ENCODE results near the gene RHNO1. TPM values are rescaled to one million over a fixed set of nuclear protein-coding genes. Genes with fewer than 3 reads are reported as not detected.

Gene RHNO1
- total and polyA plus RNA-seq, 2 of the 13 experiments (the other 11 are each of a cell fraction or from before 2014, with no cell fraction given), result 27.2 to 49.6 TPM

- TF ChIP-seq ZUFSP (CRISPR knock-in tag; IDR thresholded peaks at IDR 0.05; ENCODE audit: borderline replicate concordance) (no peak), SATB2 (CRISPR knock-in tag; IDR thresholded peaks at IDR 0.05) (no peak), TARDBP (CRISPR knock-in tag; IDR thresholded peaks at IDR 0.05) (no peak), TMF1 (CRISPR knock-in tag; IDR thresholded peaks at IDR 0.05; ENCODE audit: low read depth) (0 out of 2 replicates have a peak, but pooled peaks have one; percentile 72), AHR (CRISPR knock-in tag; IDR thresholded peaks at IDR 0.05) (peak; percentile 21; the same call in 1 of the 2 replicates), SALL1 (CRISPR knock-in tag; IDR thresholded peaks at IDR 0.05) (no peak; the same call in none of the 2 replicates), MEF2D (CRISPR knock-in tag; IDR thresholded peaks at IDR 0.05) (no peak), ZNF691 (CRISPR knock-in tag; IDR thresholded peaks at IDR 0.05; ENCODE audit: borderline replicate concordance, low read depth) (no peak), ZNF24 (IDR thresholded peaks at IDR 0.05) (no peak), MYPOP (CRISPR knock-in tag; IDR thresholded peaks at IDR 0.05) (peak; percentile 65), ZNF569 (CRISPR knock-in tag; IDR thresholded peaks at IDR 0.05; ENCODE audit: borderline replicate concordance) (0 out of 2 replicates have a peak, but pooled peaks have one; percentile 42), ATF5 (CRISPR knock-in tag; IDR thresholded peaks at IDR 0.05; ENCODE audit: low read depth) (no peak), CC2D1A (CRISPR knock-in tag; IDR thresholded peaks at IDR 0.05) (no peak), THAP9 (CRISPR knock-in tag; IDR thresholded peaks at IDR 0.05; ENCODE audit: borderline replicate concordance) (peak; percentile 39; the same call in 1 of the 2 replicates), ZNF362 (CRISPR knock-in tag; IDR thresholded peaks at IDR 0.05; ENCODE audit: borderline replicate concordance) (peak; percentile 16; the same call in 1 of the 2 replicates), TBX2 (CRISPR knock-in tag; IDR thresholded peaks at IDR 0.05; ENCODE audit: borderline replicate concordance) (no peak)
- TF ChIP-seq, protein P1, sequence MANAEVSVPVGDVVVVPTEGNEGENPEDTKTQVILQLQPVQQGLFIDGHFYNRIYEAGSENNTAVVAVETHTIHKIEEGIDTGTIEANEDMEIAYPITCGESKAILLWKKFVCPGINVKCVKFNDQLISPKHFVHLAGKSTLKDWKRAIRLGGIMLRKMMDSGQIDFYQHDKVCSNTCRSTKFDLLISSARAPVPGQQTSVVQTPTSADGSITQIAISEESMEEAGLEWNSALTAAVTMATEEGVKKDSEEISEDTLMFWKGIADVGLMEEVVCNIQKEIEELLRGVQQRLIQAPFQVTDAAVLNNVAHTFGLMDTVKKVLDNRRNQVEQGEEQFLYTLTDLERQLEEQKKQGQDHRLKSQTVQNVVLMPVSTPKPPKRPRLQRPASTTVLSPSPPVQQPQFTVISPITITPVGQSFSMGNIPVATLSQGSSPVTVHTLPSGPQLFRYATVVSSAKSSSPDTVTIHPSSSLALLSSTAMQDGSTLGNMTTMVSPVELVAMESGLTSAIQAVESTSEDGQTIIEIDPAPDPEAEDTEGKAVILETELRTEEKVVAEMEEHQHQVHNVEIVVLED (CRISPR knock-in tag; IDR thresholded peaks at IDR 0.05; ENCODE audit: borderline replicate concordance), result peak; percentile 86
Observed at GRCh38 chr12:2877047-2877952, at the start of gene RHNO1, which contains the start of gene FOXM1 (continued).
